Effector CD4-positive, alpha-beta T cell (primary cell): ENCODE data around the gene HDGFL2.

Experiments
- DNase-seq: peaks from one replicate; pipeline ENCODE4 v3.0.0-alpha.2; 2020

HDGFL2 gene

GRCh38 chr19:4445963-4446703 is 26.0 kb upstream of the HDGFL2 start:
- DNase-seq: no peak

- no peak for DNase-seq
Observed at GRCh38 chr19:4446704-4447200, 25.3 kb upstream of the HDGFL2 start.

GRCh38 chr19:4447327-4448146 is 24.6 kb upstream of the HDGFL2 start:
- no peak for DNase-seq

GRCh38 chr19:4448147-4448985 is 23.7 kb upstream of the HDGFL2 start:
- DNase-seq: no peak

GRCh38 chr19:4449022-4449638 is 23.0 kb upstream of the HDGFL2 start:
- no peak for DNase-seq

- no peak for DNase-seq
Observed at GRCh38 chr19:4449639-4450028, 22.5 kb upstream of the HDGFL2 start.

GRCh38 chr19:4452230-4452990 is 19.7 kb upstream of the HDGFL2 start:
- DNase-seq: no peak

GRCh38 chr19:4453232-4454179 is 18.6 kb upstream of the HDGFL2 start:
- DNase-seq: no peak

GRCh38 chr19:4454747-4455718 is 17.1 kb upstream of the HDGFL2 start:
- DNase-seq: no peak

- no peak for DNase-seq
Observed at GRCh38 chr19:4455719-4456475, 16.2 kb upstream of the HDGFL2 start.

- no peak for DNase-seq
Observed at GRCh38 chr19:4456476-4456842, 15.6 kb upstream of the HDGFL2 start.

- DNase-seq: peak; percentile 44
Observed at GRCh38 chr19:4456843-4457653, 15.0 kb upstream of the HDGFL2 start.

GRCh38 chr19:4457654-4458395 is 14.3 kb upstream of the HDGFL2 start, which contains the start of gene UBXN6:
Gene UBXN6 (minus strand): TSS chr19:4457794. CDS start chr19:4457697, 97 bp downstream.
- DNase-seq: peak; percentile 98

- DNase-seq: no peak
Observed at GRCh38 chr19:4464815-4465581, 7.1 kb upstream of the HDGFL2 start.

GRCh38 chr19:4467835-4468234 is 4.3 kb upstream of the HDGFL2 start:
- no peak for DNase-seq
